Ovary (tissue), 9 donors: ENCODE data around the gene CDC25C. TPM values are rescaled to one million over a fixed set of nuclear protein-coding genes. Genes with fewer than 3 reads are reported as not detected.

ENCODE experiments used
- DNase-seq, 5 donors: peaks; one replicate each; pipeline ENCODE4 v3.0.0-alpha.2; 2019 to 2020
- H3K27ac ChIP-seq, 2 donors: fragments of 200-600 bp; one replicate each; pipeline versions ENCODE4 v1.5.1 to v1.8.0; 2019 to 2022
- H3K27me3 ChIP-seq: fragments of 200-600 bp; one replicate; pipeline ENCODE4 v1.8.0; 2022
- H3K36me3 ChIP-seq: fragments of 200-600 bp; sonication (generic); one replicate; pipeline ENCODE4 v1.5.1; 2019
- H3K4me1 ChIP-seq: one replicate; pipeline ENCODE4 v1.8.1; 2013; ENCODE audit warnings: mild to moderate bottlenecking, moderate library complexity; ENCODE audit not compliant: insufficient read depth
- H3K4me3 ChIP-seq: fragments of 200-600 bp; sonication (generic); one replicate; pipeline ENCODE4 v1.5.1; 2017
- H3K9me3 ChIP-seq, 2 donors: fragments of 200-600 bp in 1 of 2; sonication (generic) in 1 of 2; one replicate each; pipeline versions ENCODE4 v1.5.1 to v1.8.1; 2013 to 2019; ENCODE audit warnings: mild to moderate bottlenecking in 1 of 2, moderate library complexity in 1 of 2
- CTCF ChIP-seq, 3 donors: fragments of 450-650 bp in 2 of 3; fragments of 200-600 bp in 1 of 3; IDR thresholded peaks; one replicate each; pipeline versions ENCODE4 v1.5.1 to v1.8.0; 2016 to 2022; ENCODE audit warnings: antibody characterized with exemption in 3 of 3, mild to moderate bottlenecking in 1 of 3
- EP300 ChIP-seq: sonication (generic); formaldehyde crosslinking; IDR thresholded peaks from one replicate; pipeline ENCODE4 v1.6.1; 2017; ENCODE audit warnings: antibody characterized with exemption
- POLR2A ChIP-seq: fragments of 450-650 bp; IDR thresholded peaks from one replicate; pipeline ENCODE4 v1.6.1; 2017; ENCODE audit warnings: antibody characterized with exemption, mild to moderate bottlenecking, moderate library complexity
- WGBS, 3 donors: extraction: QIAGEN DNeasy Blood & Tissue Kit in 1 of 3; methylation state at CpG; one replicate each; pipeline versions ENCODE4 v1.1.5 to v1.1.7; 2013 to 2017; 5-methylcytosine and 5-hydroxymethylcytosine counted together
- intact Hi-C, 4 donors: fragments of 100-400 bp; cut with DNase I; formaldehyde crosslinking; loops; one replicate each; pipeline versions ENCODE4 v1.11.0 to v1.15.1; 2022 to 2023
- polyA plus RNA-seq, 2 donors: library from polyadenylated mRNA; stranded (reverse); fragments of 200-250 nt in 1 of 2; fragments of 350-450 nt in 1 of 2; fragmentation: Illumina TruSeq in 1 of 2; extraction: RNeasy Lipid Tissue Mini Kit (QIAGEN cat#74804) in 1 of 2; gene quantifications; one replicate each; pipeline ENCODE4 v1.2.3, GENCODE V29; 2013 to 2014
- total RNA-seq, 7 donors: library from RNA; depleted of rRNA in 2 of 7; stranded (reverse); fragments of >200 nt in 2 of 7; fragmentation: NEBNext Ultra II Directional in 3 of 7; extraction: Animal tissue kit (Norgen Biotek cat#: 25700) in 3 of 7; gene quantifications; one replicate each; pipeline versions ENCODE4 v1.1.0 to v1.2.4, GENCODE V29; 2016 to 2023
- donor health status: DM: no; HTN: no; CAD: no; lungs with moderate emphysema.
- donor health status: DM: no; HTN: no; CAD: no.
- donor health status: Bipolar disorder and iron deficiency.
- donor health status: DM: yes; HTN: yes; CAD: no.
- donor health status: DM: no; HTN: no; CAD: no.
- donor health status: DM: yes; HTN: yes; CAD: no.

The CDC25C gene
- total and polyA plus RNA-seq, 9 donors: 0.06 to 0.30 (median 0.18) TPM; not detected in 5

- H3K9me3 ChIP-seq: no peaks in the 10 kb centered on the region
- H3K27ac ChIP-seq: peak overlapping the region; percentile 95 to 99
- no peaks in the 10 kb centered on the region for H3K27me3 ChIP-seq
- 9 to 10% (median 10%) methylated on average over 5 of the region's 5 CpGs for WGBS, 3 donors
- no peak for TF ChIP-seq POLR2A
- TF ChIP-seq EP300: no peak
- TF ChIP-seq CTCF (IDR thresholded peaks at IDR 0.05): no peak
- intact Hi-C loops: no loop called here
- DNase-seq: no peak
- no peaks in the 10 kb centered on the region for H3K36me3 ChIP-seq
- peaks cover 2% of the 10 kb centered on the region for H3K4me1 ChIP-seq
- H3K4me3 ChIP-seq: peak overlapping the region; percentile 87
These were observed 22.8 kb upstream of the CDC25C start for GRCh38 chr5:138354387-138354786.

DNA sequence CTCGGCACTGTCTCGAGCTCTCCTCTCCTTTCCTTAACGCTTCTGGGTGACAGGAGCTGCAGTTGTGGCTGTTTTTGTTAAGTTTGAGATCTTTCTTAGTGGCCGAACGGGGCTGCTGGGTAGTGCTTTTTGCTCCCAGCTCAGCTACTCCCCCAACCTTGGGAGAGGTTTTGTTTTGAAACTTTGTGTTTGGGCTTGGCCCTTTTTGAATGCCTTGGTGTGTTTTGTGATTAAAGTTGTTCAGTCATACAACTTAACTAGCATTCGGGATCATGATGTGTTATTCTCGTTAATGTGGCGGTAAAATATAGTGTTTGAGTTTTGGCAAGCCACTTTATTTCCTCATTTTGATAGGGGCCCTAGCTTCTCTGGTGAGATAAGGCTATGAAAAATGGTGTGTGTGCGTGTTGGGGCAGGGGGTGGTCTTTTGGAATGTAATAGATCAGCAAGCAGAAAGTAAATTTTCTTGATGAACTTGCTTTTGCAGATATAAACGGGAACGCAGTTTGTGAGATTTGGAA, 22.0 kb upstream of the CDC25C start:
- 0% methylated on average over 11 of the region's 11 CpGs for WGBS, 3 donors
- intact Hi-C loops: no loop called here
- H3K36me3 ChIP-seq: no peaks in the 10 kb centered on the region
- peaks cover 2% of the 10 kb centered on the region for H3K4me1 ChIP-seq
- no peak for TF ChIP-seq EP300
- no peak for TF ChIP-seq CTCF (IDR thresholded peaks at IDR 0.05)
- TF ChIP-seq POLR2A: no peak
- DNase-seq: no peak
- peak overlapping the region; percentile 95 to 99 for H3K27ac ChIP-seq
- H3K9me3 ChIP-seq: no peaks in the 10 kb centered on the region
- H3K27me3 ChIP-seq: no peaks in the 10 kb centered on the region
- H3K4me3 ChIP-seq: peak overlapping the region; percentile 87

GRCh38 chr5:138352722-138353559, 21.3 kb upstream of the CDC25C start:
- no peak for TF ChIP-seq POLR2A
- peak in 1 of 3 donors; percentile 33 for TF ChIP-seq CTCF (IDR thresholded peaks at IDR 0.05)
- Histone ChIP-seq H3K4me3 (peak overlapping the region; percentile 87), H3K36me3 (no peaks in the 10 kb centered on the region), H3K9me3 (no peaks in the 10 kb centered on the region), H3K27ac (peak overlapping the region; percentile 95 to 99), H3K4me1 (peaks cover 2% of the 10 kb centered on the region), H3K27me3 (no peaks in the 10 kb centered on the region)
- intact Hi-C loops: no loop called here
- 0 to 1% (median 1%) methylated on average over 30 to 87 of the region's 88 CpGs for WGBS, 3 donors
- DNase-seq: peak; percentile 53 to 80 (median 75)

GRCh38 chr5:138352071-138352721, 20.6 kb upstream of the CDC25C start, which contains the start of gene KDM3B:
Gene KDM3B (plus strand): TSS chr5:138352685. CDS start chr5:138352796, 111 bp downstream.
- intact Hi-C loops: no loop called here
- Histone ChIP-seq H3K9me3 (no peaks in the 10 kb centered on the region), H3K4me3 (peak within 1 kb of the TSS; percentile 87), H3K27me3 (no peaks in the 10 kb centered on the region), H3K27ac (peak within 1 kb of the TSS; percentile 95 to 99), H3K36me3 (no peaks in the 10 kb centered on the region), H3K4me1 (no peaks in the 10 kb centered on the region)
- peak; percentile 73 to 94 (median 86) for DNase-seq
- TF ChIP-seq POLR2A: no peak
- TF ChIP-seq CTCF (IDR thresholded peaks at IDR 0.05): peak; percentile 96 to 98 (median 96)
- TF ChIP-seq EP300: no peak
- WGBS, 3 donors: 7 to 27% (median 8%) methylated on average over 7 to 30 of the region's 30 CpGs
